ENCODE data around the gene MCM8.

MCM8 gene

GRCh38 chr20:6017467-6017866 is 67.0 kb downstream of the MCM8 start:
- in situ Hi-C loops (cut with MboI; ENCODE audit: low pct_unique_long_range_greater_than_20kb, low sequenced_read_pairs, unreplicated experiment) = no loop called here
- no peak for TF ChIP-seq CTCF (IDR thresholded peaks at IDR 0.05; ENCODE audit: extremely low read depth, insufficient read depth, missing control alignments)
- DNase-seq (ENCODE audit: low spot score) = no peak

- in situ Hi-C loops (cut with MboI; ENCODE audit: low pct_unique_long_range_greater_than_20kb, low sequenced_read_pairs, unreplicated experiment) = no loop called here
- no peak for TF ChIP-seq CTCF (IDR thresholded peaks at IDR 0.05; ENCODE audit: extremely low read depth, insufficient read depth, missing control alignments)
- no peak for DNase-seq (ENCODE audit: low spot score)
These were observed 67.4 kb downstream of the MCM8 start for GRCh38 chr20:6017880-6018279.

GRCh38 chr20:6024768-6025167 is 74.3 kb downstream of the MCM8 start:
- in situ Hi-C loops (cut with MboI; ENCODE audit: low pct_unique_long_range_greater_than_20kb, low sequenced_read_pairs, unreplicated experiment) = no loop called here
- DNase-seq (ENCODE audit: low spot score) = no peak
- no peak for TF ChIP-seq CTCF (IDR thresholded peaks at IDR 0.05; ENCODE audit: extremely low read depth, insufficient read depth, missing control alignments)

- DNase-seq (ENCODE audit: low spot score) = no peak
- in situ Hi-C loops (cut with MboI; ENCODE audit: low pct_unique_long_range_greater_than_20kb, low sequenced_read_pairs, unreplicated experiment) = no loop called here
- no peak for TF ChIP-seq CTCF (IDR thresholded peaks at IDR 0.05; ENCODE audit: extremely low read depth, insufficient read depth, missing control alignments)
These were observed 75.6 kb downstream of the MCM8 start for GRCh38 chr20:6026051-6026450.

GRCh38 chr20:6028818-6029217 is 78.4 kb downstream of the MCM8 start:
- TF ChIP-seq CTCF (IDR thresholded peaks at IDR 0.05; ENCODE audit: extremely low read depth, insufficient read depth, missing control alignments) = no peak
- no peak for DNase-seq (ENCODE audit: low spot score)
- in situ Hi-C loops (cut with MboI; ENCODE audit: low pct_unique_long_range_greater_than_20kb, low sequenced_read_pairs, unreplicated experiment) = no loop called here

- in situ Hi-C loops (cut with MboI; ENCODE audit: low pct_unique_long_range_greater_than_20kb, low sequenced_read_pairs, unreplicated experiment) = no loop called here
- TF ChIP-seq CTCF (IDR thresholded peaks at IDR 0.05; ENCODE audit: extremely low read depth, insufficient read depth, missing control alignments) = no peak
- no peak for DNase-seq (ENCODE audit: low spot score)
These were observed 79.1 kb downstream of the MCM8 start for GRCh38 chr20:6029538-6029937.
